ENCODE data around the gene FNDC3B. TPM values are rescaled to one million over a fixed set of nuclear protein-coding genes. Genes with fewer than 3 reads are reported as not detected.

The FNDC3B gene
- total and polyA plus RNA-seq, 2 of the 8 experiments (the other 6 are each of a cell fraction or from before 2014, with no cell fraction given), result 14.1 to 44.4 TPM

DNA sequence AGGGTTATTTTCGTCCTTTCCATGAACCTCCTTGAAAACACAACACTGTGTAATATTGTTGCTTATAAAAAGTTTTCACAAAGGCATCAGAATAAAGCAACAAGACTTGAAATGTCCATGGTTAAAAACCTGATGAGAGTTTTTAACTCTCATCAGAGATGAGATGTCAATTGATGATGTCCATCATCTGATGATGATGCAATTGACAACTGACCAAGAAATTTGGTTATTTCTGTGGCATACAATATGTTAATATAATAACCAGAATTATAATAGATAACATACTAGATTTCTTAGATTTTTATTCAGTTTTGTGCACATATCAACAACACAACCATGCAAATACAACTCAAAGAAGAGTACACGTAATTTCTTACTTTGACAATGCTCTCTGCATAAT is 15.5 kb upstream of the FNDC3B start (continued):
- no peak for TF ChIP-seq SIRT6 (IDR thresholded peaks at IDR 0.05; ENCODE audit: low read length)
- TF ChIP-seq ZNF274 (IDR thresholded peaks at IDR 0.05; ENCODE audit: borderline replicate concordance, extremely low read depth, low read length), result no peak
- TF ChIP-seq EP300 (IDR thresholded peaks at IDR 0.05; ENCODE audit: borderline replicate concordance in 1 of 2, low read depth in 2 of 2, low read length in 2 of 2), result no peak
- no peak for TF ChIP-seq SIN3A (conservative IDR thresholded peaks at IDR 0.05 in 1 of 2, IDR thresholded peaks at IDR 0.05 in 1 of 2; ENCODE audit: low read depth in 1 of 2, low read length in 2 of 2)
